NCI-H2227 (cell line): Measurements from ENCODE around the gene GLIS1.

Experiments used
- DNase-seq: peaks from one replicate; lab custom pipeline; 2025; ENCODE audit not compliant: unreplicated experiment; lab: John Stamatoyannopoulos, UW

GLIS1 gene

GRCh38 chr1:53619367-53620060 is 119.5 kb downstream of the GLIS1 start:
- no peak for DNase-seq

GRCh38 chr1:53618500-53619366 is 120.2 kb downstream of the GLIS1 start:
- DNase-seq: no peak

GRCh38 chr1:53617851-53618499 is 121.0 kb downstream of the GLIS1 start:
- no peak for DNase-seq

GRCh38 chr1:53617382-53617781 is 121.6 kb downstream of the GLIS1 start:
- no peak for DNase-seq

- DNase-seq: no peak
These were observed 122.0 kb downstream of the GLIS1 start for GRCh38 chr1:53616927-53617326.

- DNase-seq: no peak
These were observed 122.5 kb downstream of the GLIS1 start for GRCh38 chr1:53616511-53616910.

GRCh38 chr1:53615101-53615500 is 123.9 kb downstream of the GLIS1 start:
- DNase-seq: no peak

GRCh38 chr1:53614231-53615021 is 124.5 kb downstream of the GLIS1 start:
- no peak for DNase-seq

GRCh38 chr1:53608676-53609075 is 130.3 kb downstream of the GLIS1 start:
- no peak for DNase-seq

- DNase-seq: no peak
These were observed 130.9 kb downstream of the GLIS1 start for GRCh38 chr1:53608071-53608470.

GRCh38 chr1:53606651-53607051 is 132.3 kb downstream of the GLIS1 start:
- DNase-seq: no peak

GRCh38 chr1:53606197-53606596 is 132.8 kb downstream of the GLIS1 start:
- no peak for DNase-seq

- DNase-seq: no peak
These were observed 133.8 kb downstream of the GLIS1 start for GRCh38 chr1:53605181-53605580.

GRCh38 chr1:53604291-53604919 is 134.6 kb downstream of the GLIS1 start:
- no peak for DNase-seq

- DNase-seq: no peak
These were observed 135.5 kb downstream of the GLIS1 start for GRCh38 chr1:53603431-53603830.

GRCh38 chr1:53601867-53602775 is 136.8 kb downstream of the GLIS1 start:
- no peak for DNase-seq

- no peak for DNase-seq
These were observed 137.8 kb downstream of the GLIS1 start for GRCh38 chr1:53601031-53601745.

GRCh38 chr1:53600561-53600960 is 138.4 kb downstream of the GLIS1 start:
- DNase-seq: no peak

- DNase-seq: no peak
These were observed 139.0 kb downstream of the GLIS1 start for GRCh38 chr1:53600001-53600400.
